ENCODE results near the gene DHCR24.
A peak's percentile ranks its signal among the peaks of the same experiment; 100 is the strongest.
"Not testable (repeated sequence)": the region's sequence is repeated elsewhere in the genome, so short reads cannot be mapped to it uniquely, and the experiment has no call there.

The DHCR24 gene

GRCh38 chr1:54886724-54887664, at the start of gene DHCR24:
DHCR24 (minus strand) TSS chr1:54887195; CDS start chr1:54887119, 76 bp downstream.
- H3K9ac ChIP-seq (ENCODE audit: low read depth, low read length): peak within 1 kb of the TSS; percentile 89
- H3K27me3 ChIP-seq (ENCODE audit: control insufficient read depth, insufficient read depth, low read length): no peaks in the 10 kb centered on the region
- H3K4me1 ChIP-seq (ENCODE audit: control insufficient read depth, insufficient read depth, low read length): peaks cover 12% of the 10 kb centered on the region
- peaks cover 16% of the 10 kb centered on the region for H3K36me3 ChIP-seq (ENCODE audit: control insufficient read depth, insufficient read depth, low read length)
- peak within 1 kb of the TSS; percentile 90 for H3K4me3 ChIP-seq (ENCODE audit: low read depth, low read length)
- H3K9me3 ChIP-seq (ENCODE audit: control insufficient read depth, insufficient read depth, low read length): no peaks in the 10 kb centered on the region

- Histone ChIP-seq H3K36me3 (ENCODE audit: control insufficient read depth, insufficient read depth, low read length) (no peaks in the 10 kb centered on the region), H3K27me3 (ENCODE audit: control insufficient read depth, insufficient read depth, low read length) (no peaks in the 10 kb centered on the region), H3K9ac (ENCODE audit: low read depth, low read length) (no peak overlapping the region), H3K4me1 (ENCODE audit: control insufficient read depth, insufficient read depth, low read length) (peaks cover 8% of the 10 kb centered on the region), H3K9me3 (ENCODE audit: control insufficient read depth, insufficient read depth, low read length) (no peaks in the 10 kb centered on the region), H3K4me3 (ENCODE audit: low read depth, low read length) (no peak overlapping the region)
Measured at GRCh38 chr1:54936791-54937190, 49.8 kb upstream of the DHCR24 start.

GRCh38 chr1:54934869-54935268, 47.9 kb upstream of the DHCR24 start:
- no peaks in the 10 kb centered on the region for H3K36me3 ChIP-seq (ENCODE audit: control insufficient read depth, insufficient read depth, low read length)
- H3K4me3 ChIP-seq (ENCODE audit: low read depth, low read length): no peak overlapping the region
- no peak overlapping the region for H3K9ac ChIP-seq (ENCODE audit: low read depth, low read length)
- no peaks in the 10 kb centered on the region for H3K27me3 ChIP-seq (ENCODE audit: control insufficient read depth, insufficient read depth, low read length)
- no peaks in the 10 kb centered on the region for H3K9me3 ChIP-seq (ENCODE audit: control insufficient read depth, insufficient read depth, low read length)
- peaks cover 8% of the 10 kb centered on the region for H3K4me1 ChIP-seq (ENCODE audit: control insufficient read depth, insufficient read depth, low read length)

- H3K36me3 ChIP-seq (ENCODE audit: control insufficient read depth, insufficient read depth, low read length); H3K27me3 ChIP-seq (ENCODE audit: control insufficient read depth, insufficient read depth, low read length); H3K9ac ChIP-seq (ENCODE audit: low read depth, low read length); H3K4me3 ChIP-seq (ENCODE audit: low read depth, low read length); H3K4me1 ChIP-seq (ENCODE audit: control insufficient read depth, insufficient read depth, low read length); H3K9me3 ChIP-seq (ENCODE audit: control insufficient read depth, insufficient read depth, low read length): not testable (repeated sequence)
Measured at GRCh38 chr1:54934081-54934480, 47.1 kb upstream of the DHCR24 start.

- Histone ChIP-seq H3K9me3 (ENCODE audit: control insufficient read depth, insufficient read depth, low read length) (no peaks in the 10 kb centered on the region), H3K4me3 (ENCODE audit: low read depth, low read length) (no peak overlapping the region)
Measured at GRCh38 chr1:54931275-54931840, 44.4 kb upstream of the DHCR24 start.

GRCh38 chr1:54929700-54930099, 42.7 kb upstream of the DHCR24 start:
- no peaks in the 10 kb centered on the region for H3K4me1 ChIP-seq (ENCODE audit: control insufficient read depth, insufficient read depth, low read length)
- no peaks in the 10 kb centered on the region for H3K36me3 ChIP-seq (ENCODE audit: control insufficient read depth, insufficient read depth, low read length)
- no peaks in the 10 kb centered on the region for H3K9me3 ChIP-seq (ENCODE audit: control insufficient read depth, insufficient read depth, low read length)
- no peak overlapping the region for H3K9ac ChIP-seq (ENCODE audit: low read depth, low read length)
- no peaks in the 10 kb centered on the region for H3K27me3 ChIP-seq (ENCODE audit: control insufficient read depth, insufficient read depth, low read length)
- H3K4me3 ChIP-seq (ENCODE audit: low read depth, low read length): no peak overlapping the region

More at GRCh38 chr1:54931275-54931840, 44.4 kb upstream of the DHCR24 start:
- Histone ChIP-seq H3K27me3 (ENCODE audit: control insufficient read depth, insufficient read depth, low read length) (no peaks in the 10 kb centered on the region), H3K36me3 (ENCODE audit: control insufficient read depth, insufficient read depth, low read length) (no peaks in the 10 kb centered on the region), H3K4me1 (ENCODE audit: control insufficient read depth, insufficient read depth, low read length) (no peaks in the 10 kb centered on the region), H3K9ac (ENCODE audit: low read depth, low read length) (no peak overlapping the region)

- no peaks in the 10 kb centered on the region for H3K4me1 ChIP-seq (ENCODE audit: control insufficient read depth, insufficient read depth, low read length)
- no peaks in the 10 kb centered on the region for H3K27me3 ChIP-seq (ENCODE audit: control insufficient read depth, insufficient read depth, low read length)
- no peaks in the 10 kb centered on the region for H3K9me3 ChIP-seq (ENCODE audit: control insufficient read depth, insufficient read depth, low read length)
- H3K4me3 ChIP-seq (ENCODE audit: low read depth, low read length): no peak overlapping the region
- no peak overlapping the region for H3K9ac ChIP-seq (ENCODE audit: low read depth, low read length)
- no peaks in the 10 kb centered on the region for H3K36me3 ChIP-seq (ENCODE audit: control insufficient read depth, insufficient read depth, low read length)
Measured at GRCh38 chr1:54928327-54928726, 41.3 kb upstream of the DHCR24 start.

- H3K9ac ChIP-seq (ENCODE audit: low read depth, low read length): no peak overlapping the region
- no peaks in the 10 kb centered on the region for H3K9me3 ChIP-seq (ENCODE audit: control insufficient read depth, insufficient read depth, low read length)
- no peaks in the 10 kb centered on the region for H3K27me3 ChIP-seq (ENCODE audit: control insufficient read depth, insufficient read depth, low read length)
- no peak overlapping the region for H3K4me3 ChIP-seq (ENCODE audit: low read depth, low read length)
- no peaks in the 10 kb centered on the region for H3K36me3 ChIP-seq (ENCODE audit: control insufficient read depth, insufficient read depth, low read length)
- H3K4me1 ChIP-seq (ENCODE audit: control insufficient read depth, insufficient read depth, low read length): no peaks in the 10 kb centered on the region
Measured at GRCh38 chr1:54927472-54928240, 40.7 kb upstream of the DHCR24 start.

GRCh38 chr1:54926970-54927369, 40.0 kb upstream of the DHCR24 start:
- no peak overlapping the region for H3K9ac ChIP-seq (ENCODE audit: low read depth, low read length)
- H3K4me3 ChIP-seq (ENCODE audit: low read depth, low read length): no peak overlapping the region
- H3K4me1 ChIP-seq (ENCODE audit: control insufficient read depth, insufficient read depth, low read length): no peaks in the 10 kb centered on the region
- no peaks in the 10 kb centered on the region for H3K9me3 ChIP-seq (ENCODE audit: control insufficient read depth, insufficient read depth, low read length)
- H3K36me3 ChIP-seq (ENCODE audit: control insufficient read depth, insufficient read depth, low read length): no peaks in the 10 kb centered on the region
- H3K27me3 ChIP-seq (ENCODE audit: control insufficient read depth, insufficient read depth, low read length): no peaks in the 10 kb centered on the region

GRCh38 chr1:54922921-54923421, 36.0 kb upstream of the DHCR24 start:
- Histone ChIP-seq H3K27me3 (ENCODE audit: control insufficient read depth, insufficient read depth, low read length) (no peaks in the 10 kb centered on the region), H3K4me3 (ENCODE audit: low read depth, low read length) (no peak overlapping the region), H3K9ac (ENCODE audit: low read depth, low read length) (no peak overlapping the region), H3K9me3 (ENCODE audit: control insufficient read depth, insufficient read depth, low read length) (no peaks in the 10 kb centered on the region), H3K36me3 (ENCODE audit: control insufficient read depth, insufficient read depth, low read length) (no peaks in the 10 kb centered on the region), H3K4me1 (ENCODE audit: control insufficient read depth, insufficient read depth, low read length) (no peaks in the 10 kb centered on the region)

- Histone ChIP-seq H3K9me3 (ENCODE audit: control insufficient read depth, insufficient read depth, low read length) (no peaks in the 10 kb centered on the region), H3K27me3 (ENCODE audit: control insufficient read depth, insufficient read depth, low read length) (no peaks in the 10 kb centered on the region), H3K9ac (ENCODE audit: low read depth, low read length) (no peak overlapping the region), H3K4me1 (ENCODE audit: control insufficient read depth, insufficient read depth, low read length) (peaks cover 2% of the 10 kb centered on the region), H3K36me3 (ENCODE audit: control insufficient read depth, insufficient read depth, low read length) (no peaks in the 10 kb centered on the region), H3K4me3 (ENCODE audit: low read depth, low read length) (no peak overlapping the region)
Measured at GRCh38 chr1:54922040-54922761, 35.2 kb upstream of the DHCR24 start.

Data from iPS-15b (cell line).